GM21576 (cell line): ENCODE results near the gene IPCEF1.
"Not testable (repeated sequence)": the region's sequence is repeated elsewhere in the genome, so short reads cannot be mapped to it uniquely, and the experiment has no call there.

Experiments
- ATAC-seq: cut with Tn5 transposase; IDR thresholded peaks from one replicate; pipeline ENCODE4 v1.9.1; 2021; ENCODE audit warnings: mild to moderate bottlenecking, moderate library complexity; ENCODE audit not compliant: unreplicated experiment

IPCEF1 gene

GRCh38 chr6:154251116-154251515, 105.5 kb downstream of the IPCEF1 start:
- ATAC-seq, result no peak

- ATAC-seq, result peak; percentile 75
Measured at GRCh38 chr6:154249499-154250298, 106.9 kb downstream of the IPCEF1 start.

GRCh38 chr6:154247119-154247861, 109.3 kb downstream of the IPCEF1 start:
- peak; percentile 51 for ATAC-seq

GRCh38 chr6:154246723-154247118, 109.9 kb downstream of the IPCEF1 start:
- ATAC-seq, result no peak

GRCh38 chr6:154245506-154245905, 111.1 kb downstream of the IPCEF1 start:
- ATAC-seq, result no peak

- no peak for ATAC-seq
Measured at GRCh38 chr6:154243793-154244750, 112.5 kb downstream of the IPCEF1 start.

GRCh38 chr6:154242617-154243357, 113.8 kb downstream of the IPCEF1 start:
- ATAC-seq, result no peak

- no peak for ATAC-seq
Measured at GRCh38 chr6:154241581-154241980, 115.0 kb downstream of the IPCEF1 start.

- not testable (repeated sequence) for ATAC-seq
Measured at GRCh38 chr6:154241061-154241460, 115.5 kb downstream of the IPCEF1 start.

GRCh38 chr6:154239392-154239791, 117.2 kb downstream of the IPCEF1 start:
- no peak for ATAC-seq

GRCh38 chr6:154238831-154239230, 117.8 kb downstream of the IPCEF1 start:
- no peak for ATAC-seq

- ATAC-seq, result no peak
Measured at GRCh38 chr6:154236646-154237301, 119.8 kb downstream of the IPCEF1 start.

- no peak for ATAC-seq
Measured at GRCh38 chr6:154234019-154234772, 122.4 kb downstream of the IPCEF1 start.

- no peak for ATAC-seq
Measured at GRCh38 chr6:154233383-154233782, 123.2 kb downstream of the IPCEF1 start.

- ATAC-seq, result no peak
Measured at GRCh38 chr6:154232013-154232910, 124.3 kb downstream of the IPCEF1 start.

GRCh38 chr6:154230910-154231595, 125.5 kb downstream of the IPCEF1 start:
- ATAC-seq, result no peak

- no peak for ATAC-seq
Measured at GRCh38 chr6:154230393-154230792, 126.2 kb downstream of the IPCEF1 start.
